ENCODE results near the gene EID3. TPM values are rescaled to one million over a fixed set of nuclear protein-coding genes. Genes with fewer than 3 reads are reported as not detected.

EID3 gene
- total and polyA plus RNA-seq, 8 donors: 1.6 to 78.1 (median 19.5) TPM

- H3K27me3 ChIP-seq: no peaks in the 10 kb centered on the region
- peak in 2 of 3 donors; percentile 37 to 54 for TF ChIP-seq POLR2AphosphoS5 (IDR thresholded peaks at IDR 0.05)
- TF ChIP-seq CTCF (IDR thresholded peaks at IDR 0.05): no peak
- H3K4me3 ChIP-seq: peak overlapping the region in 2 of 4 donors; percentile 58 to 70
- peak; percentile 56 to 60 for DNase-seq
- 24 to 45% (median 27%) methylated on average over 3 of the region's 3 CpGs for WGBS, 5 donors
- H3K9me3 ChIP-seq: no peaks in the 10 kb centered on the region
- H3K36me3 ChIP-seq: peaks cover 0 to 7% (median 4%) of the 10 kb centered on the region in 4 donors
- intact Hi-C loops (cut with DNase I; ENCODE audit: low total_unique reads): no loop called here
- H3K4me1 ChIP-seq: peaks cover 21 to 45% (median 28%) of the 10 kb centered on the region in 4 donors
- peak overlapping the region; percentile 31 to 98 (median 94) for H3K27ac ChIP-seq
Observed at GRCh38 chr12:104285740-104286515, 17.6 kb upstream of the EID3 start.

GRCh38 chr12:104286516-104287482 lies 16.7 kb upstream of the EID3 start:
- DNase-seq: peak; percentile 95 to 97
- TF ChIP-seq POLR2A (IDR thresholded peaks at IDR 0.05): peak in 2 of 4 donors; percentile 39 to 59
- peak; percentile 35 for TF ChIP-seq EP300 (IDR thresholded peaks at IDR 0.05)
- no peak for TF ChIP-seq CTCF (IDR thresholded peaks at IDR 0.05)
- peak; percentile 89 to 98 (median 92) for TF ChIP-seq POLR2AphosphoS5 (IDR thresholded peaks at IDR 0.05)
- H3K27me3 ChIP-seq: no peaks in the 10 kb centered on the region
- 0 to 1% (median 1%) methylated on average over 33 to 40 of the region's 40 CpGs for WGBS, 5 donors
- peaks cover 21 to 52% (median 33%) of the 10 kb centered on the region in 4 donors for H3K4me1 ChIP-seq
- peaks cover 5 to 16% (median 13%) of the 10 kb centered on the region in 4 donors for H3K36me3 ChIP-seq
- H3K9me3 ChIP-seq: no peaks in the 10 kb centered on the region
- H3K4me3 ChIP-seq: peak overlapping the region; percentile 58 to 70 (median 64)
- intact Hi-C loops (cut with DNase I; ENCODE audit: low total_unique reads): no loop called here
- H3K27ac ChIP-seq: peak overlapping the region; percentile 91 to 98 (median 94)

- 0 to 1% (median 1%) methylated on average over 41 of the region's 41 CpGs for WGBS, 5 donors
- Histone ChIP-seq H3K4me3 (peak overlapping the region; percentile 58 to 70 (median 64)), H3K27ac (peak overlapping the region; percentile 59 to 98 (median 94)), H3K36me3 (peaks cover 23 to 35% (median 32%) of the 10 kb centered on the region in 4 donors), H3K27me3 (no peaks in the 10 kb centered on the region), H3K9me3 (no peaks in the 10 kb centered on the region), H3K4me1 (peaks cover 21 to 70% (median 42%) of the 10 kb centered on the region in 4 donors)
- intact Hi-C loops (cut with DNase I; ENCODE audit: low total_unique reads): no loop called here
- TF ChIP-seq POLR2AphosphoS5 (IDR thresholded peaks at IDR 0.05): peak; percentile 78 to 96 (median 93)
- peak in 2 of 4 donors; percentile 32 to 90 for TF ChIP-seq POLR2A (IDR thresholded peaks at IDR 0.05)
- TF ChIP-seq CTCF (IDR thresholded peaks at IDR 0.05): peak in 1 of 7 experiments; percentile 12
- peak; percentile 14 for TF ChIP-seq EP300 (IDR thresholded peaks at IDR 0.05)
- DNase-seq: peak; percentile 87 to 94
Observed at GRCh38 chr12:104288635-104289274, 14.8 kb upstream of the EID3 start.
